ENCODE results near the gene CRELD2. TPM values are rescaled to one million over a fixed set of nuclear protein-coding genes. Genes with fewer than 3 reads are reported as not detected.

CRELD2 gene
- total and polyA plus RNA-seq, 2 of the 13 experiments (the other 11 are each of a cell fraction or from before 2014, with no cell fraction given), result 17.2 to 44.7 TPM

DNA sequence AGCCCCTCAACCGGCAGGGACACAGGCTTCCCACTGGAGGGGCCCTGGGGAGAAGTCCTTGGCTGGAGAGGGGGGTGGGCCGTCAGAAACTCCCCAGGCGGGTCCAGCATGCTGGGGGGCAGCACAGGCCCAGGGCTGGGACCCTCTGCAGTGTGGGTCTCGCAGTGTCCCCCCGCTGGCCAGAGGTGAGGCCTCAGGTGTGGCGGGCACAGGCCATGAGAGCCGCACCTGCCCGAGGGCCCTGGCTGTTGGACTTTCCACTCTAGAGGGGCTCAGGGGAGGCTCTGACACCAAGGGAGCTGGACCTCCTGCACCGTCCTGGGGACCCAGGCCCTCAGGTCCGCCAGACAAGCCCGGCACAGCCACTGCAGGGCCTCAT is 31.5 kb downstream of the CRELD2 start (continued):
- TF ChIP-seq, protein P1, sequence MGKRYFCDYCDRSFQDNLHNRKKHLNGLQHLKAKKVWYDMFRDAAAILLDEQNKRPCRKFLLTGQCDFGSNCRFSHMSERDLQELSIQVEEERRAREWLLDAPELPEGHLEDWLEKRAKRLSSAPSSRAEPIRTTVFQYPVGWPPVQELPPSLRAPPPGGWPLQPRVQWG (CRISPR knock-in tag; IDR thresholded peaks at IDR 0.05; ENCODE audit: borderline replicate concordance, low read depth), result no peak
- no peak for TF ChIP-seq ZNF652 (CRISPR knock-in tag; IDR thresholded peaks at IDR 0.05; ENCODE audit: borderline replicate concordance, low read depth)
- TF ChIP-seq, protein P2, sequence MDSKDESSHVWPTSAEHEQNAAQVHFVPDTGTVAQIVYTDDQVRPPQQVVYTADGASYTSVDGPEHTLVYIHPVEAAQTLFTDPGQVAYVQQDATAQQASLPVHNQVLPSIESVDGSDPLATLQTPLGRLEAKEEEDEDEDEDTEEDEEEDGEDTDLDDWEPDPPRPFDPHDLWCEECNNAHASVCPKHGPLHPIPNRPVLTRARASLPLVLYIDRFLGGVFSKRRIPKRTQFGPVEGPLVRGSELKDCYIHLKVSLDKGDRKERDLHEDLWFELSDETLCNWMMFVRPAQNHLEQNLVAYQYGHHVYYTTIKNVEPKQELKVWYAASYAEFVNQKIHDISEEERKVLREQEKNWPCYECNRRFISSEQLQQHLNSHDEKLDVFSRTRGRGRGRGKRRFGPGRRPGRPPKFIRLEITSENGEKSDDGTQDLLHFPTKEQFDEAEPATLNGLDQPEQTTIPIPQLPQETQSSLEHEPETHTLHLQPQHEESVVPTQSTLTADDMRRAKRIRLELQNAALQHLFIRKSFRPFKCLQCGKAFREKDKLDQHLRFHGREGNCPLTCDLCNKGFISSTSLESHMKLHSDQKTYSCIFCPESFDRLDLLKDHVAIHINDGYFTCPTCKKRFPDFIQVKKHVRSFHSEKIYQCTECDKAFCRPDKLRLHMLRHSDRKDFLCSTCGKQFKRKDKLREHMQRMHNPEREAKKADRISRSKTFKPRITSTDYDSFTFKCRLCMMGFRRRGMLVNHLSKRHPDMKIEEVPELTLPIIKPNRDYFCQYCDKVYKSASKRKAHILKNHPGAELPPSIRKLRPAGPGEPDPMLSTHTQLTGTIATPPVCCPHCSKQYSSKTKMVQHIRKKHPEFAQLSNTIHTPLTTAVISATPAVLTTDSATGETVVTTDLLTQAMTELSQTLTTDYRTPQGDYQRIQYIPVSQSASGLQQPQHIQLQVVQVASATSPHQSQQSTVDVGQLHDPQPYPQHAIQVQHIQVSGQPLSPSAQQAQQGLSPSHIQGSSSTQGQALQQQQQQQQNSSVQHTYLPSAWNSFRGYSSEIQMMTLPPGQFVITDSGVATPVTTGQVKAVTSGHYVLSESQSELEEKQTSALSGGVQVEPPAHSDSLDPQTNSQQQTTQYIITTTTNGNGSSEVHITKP (CRISPR knock-in tag; IDR thresholded peaks at IDR 0.05; ENCODE audit: low read depth), result no peak
- no peak for TF ChIP-seq NFE2L1 (CRISPR knock-in tag; IDR thresholded peaks at IDR 0.05; ENCODE audit: borderline replicate concordance)
- TF ChIP-seq HDAC1 (CRISPR knock-in tag; IDR thresholded peaks at IDR 0.05), result 0 out of 2 replicates have a peak, but pooled peaks have one; percentile 1
- TF ChIP-seq FOXP1 (IDR thresholded peaks at IDR 0.05), result no peak
- TF ChIP-seq FOXP1 (CRISPR knock-in tag; IDR thresholded peaks at IDR 0.05), result no peak
- no peak for TF ChIP-seq HNRNPL (IDR thresholded peaks at IDR 0.05; ENCODE audit: low read depth, low read length)
- TF ChIP-seq, protein P3, sequence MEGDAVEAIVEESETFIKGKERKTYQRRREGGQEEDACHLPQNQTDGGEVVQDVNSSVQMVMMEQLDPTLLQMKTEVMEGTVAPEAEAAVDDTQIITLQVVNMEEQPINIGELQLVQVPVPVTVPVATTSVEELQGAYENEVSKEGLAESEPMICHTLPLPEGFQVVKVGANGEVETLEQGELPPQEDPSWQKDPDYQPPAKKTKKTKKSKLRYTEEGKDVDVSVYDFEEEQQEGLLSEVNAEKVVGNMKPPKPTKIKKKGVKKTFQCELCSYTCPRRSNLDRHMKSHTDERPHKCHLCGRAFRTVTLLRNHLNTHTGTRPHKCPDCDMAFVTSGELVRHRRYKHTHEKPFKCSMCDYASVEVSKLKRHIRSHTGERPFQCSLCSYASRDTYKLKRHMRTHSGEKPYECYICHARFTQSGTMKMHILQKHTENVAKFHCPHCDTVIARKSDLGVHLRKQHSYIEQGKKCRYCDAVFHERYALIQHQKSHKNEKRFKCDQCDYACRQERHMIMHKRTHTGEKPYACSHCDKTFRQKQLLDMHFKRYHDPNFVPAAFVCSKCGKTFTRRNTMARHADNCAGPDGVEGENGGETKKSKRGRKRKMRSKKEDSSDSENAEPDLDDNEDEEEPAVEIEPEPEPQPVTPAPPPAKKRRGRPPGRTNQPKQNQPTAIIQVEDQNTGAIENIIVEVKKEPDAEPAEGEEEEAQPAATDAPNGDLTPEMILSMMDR (CRISPR knock-in tag; IDR thresholded peaks at IDR 0.05), result no peak
- TF ChIP-seq ZNF230 (CRISPR knock-in tag; IDR thresholded peaks at IDR 0.05), result 0 out of 2 replicates have a peak, but pooled peaks have one; percentile 4
- TF ChIP-seq ZNF354B (CRISPR knock-in tag; IDR thresholded peaks at IDR 0.05), result no peak
- TF ChIP-seq SRY (CRISPR knock-in tag; IDR thresholded peaks at IDR 0.05), result no peak
- TF ChIP-seq PHF20 (CRISPR knock-in tag; IDR thresholded peaks at IDR 0.05), result no peak
- no peak for TF ChIP-seq RFX5 (IDR thresholded peaks at IDR 0.05; ENCODE audit: low read depth, low read length)
- 0 out of 2 replicates have a peak, but pooled peaks have one; percentile 12 for TF ChIP-seq ZMAT3 (CRISPR knock-in tag; conservative IDR thresholded peaks at IDR 0.05)
- no peak for TF ChIP-seq SATB2 (CRISPR knock-in tag; IDR thresholded peaks at IDR 0.05)
- no peak for TF ChIP-seq ZNF101 (CRISPR knock-in tag; IDR thresholded peaks at IDR 0.05; ENCODE audit: borderline replicate concordance, low read depth)
- TF ChIP-seq DNMT1 (CRISPR knock-in tag; IDR thresholded peaks at IDR 0.05), result no peak
- TF ChIP-seq JUN (CRISPR knock-in tag; IDR thresholded peaks at IDR 0.05), result no peak
- no peak for TF ChIP-seq ZNF660 (CRISPR knock-in tag; IDR thresholded peaks at IDR 0.05; ENCODE audit: borderline replicate concordance, low read depth)
- no peak for TF ChIP-seq SSRP1 (CRISPR knock-in tag; IDR thresholded peaks at IDR 0.05)
- TF ChIP-seq, protein P4, sequence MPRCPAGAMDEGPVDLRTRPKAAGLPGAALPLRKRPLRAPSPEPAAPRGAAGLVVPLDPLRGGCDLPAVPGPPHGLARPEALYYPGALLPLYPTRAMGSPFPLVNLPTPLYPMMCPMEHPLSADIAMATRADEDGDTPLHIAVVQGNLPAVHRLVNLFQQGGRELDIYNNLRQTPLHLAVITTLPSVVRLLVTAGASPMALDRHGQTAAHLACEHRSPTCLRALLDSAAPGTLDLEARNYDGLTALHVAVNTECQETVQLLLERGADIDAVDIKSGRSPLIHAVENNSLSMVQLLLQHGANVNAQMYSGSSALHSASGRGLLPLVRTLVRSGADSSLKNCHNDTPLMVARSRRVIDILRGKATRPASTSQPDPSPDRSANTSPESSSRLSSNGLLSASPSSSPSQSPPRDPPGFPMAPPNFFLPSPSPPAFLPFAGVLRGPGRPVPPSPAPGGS (CRISPR knock-in tag; IDR thresholded peaks at IDR 0.05), result no peak
- TF ChIP-seq ZNF556 (CRISPR knock-in tag; IDR thresholded peaks at IDR 0.05; ENCODE audit: borderline replicate concordance), result 0 out of 2 replicates have a peak, but pooled peaks have one; percentile 9
- TF ChIP-seq, protein P5, sequence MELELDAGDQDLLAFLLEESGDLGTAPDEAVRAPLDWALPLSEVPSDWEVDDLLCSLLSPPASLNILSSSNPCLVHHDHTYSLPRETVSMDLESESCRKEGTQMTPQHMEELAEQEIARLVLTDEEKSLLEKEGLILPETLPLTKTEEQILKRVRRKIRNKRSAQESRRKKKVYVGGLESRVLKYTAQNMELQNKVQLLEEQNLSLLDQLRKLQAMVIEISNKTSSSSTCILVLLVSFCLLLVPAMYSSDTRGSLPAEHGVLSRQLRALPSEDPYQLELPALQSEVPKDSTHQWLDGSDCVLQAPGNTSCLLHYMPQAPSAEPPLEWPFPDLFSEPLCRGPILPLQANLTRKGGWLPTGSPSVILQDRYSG (CRISPR knock-in tag; IDR thresholded peaks at IDR 0.05), result no peak
- no peak for TF ChIP-seq JDP2 (CRISPR knock-in tag; IDR thresholded peaks at IDR 0.05; ENCODE audit: borderline replicate concordance)

All from HepG2 (cell line).